Measurements from ENCODE around the gene NOL9.

The NOL9 gene

DNA sequence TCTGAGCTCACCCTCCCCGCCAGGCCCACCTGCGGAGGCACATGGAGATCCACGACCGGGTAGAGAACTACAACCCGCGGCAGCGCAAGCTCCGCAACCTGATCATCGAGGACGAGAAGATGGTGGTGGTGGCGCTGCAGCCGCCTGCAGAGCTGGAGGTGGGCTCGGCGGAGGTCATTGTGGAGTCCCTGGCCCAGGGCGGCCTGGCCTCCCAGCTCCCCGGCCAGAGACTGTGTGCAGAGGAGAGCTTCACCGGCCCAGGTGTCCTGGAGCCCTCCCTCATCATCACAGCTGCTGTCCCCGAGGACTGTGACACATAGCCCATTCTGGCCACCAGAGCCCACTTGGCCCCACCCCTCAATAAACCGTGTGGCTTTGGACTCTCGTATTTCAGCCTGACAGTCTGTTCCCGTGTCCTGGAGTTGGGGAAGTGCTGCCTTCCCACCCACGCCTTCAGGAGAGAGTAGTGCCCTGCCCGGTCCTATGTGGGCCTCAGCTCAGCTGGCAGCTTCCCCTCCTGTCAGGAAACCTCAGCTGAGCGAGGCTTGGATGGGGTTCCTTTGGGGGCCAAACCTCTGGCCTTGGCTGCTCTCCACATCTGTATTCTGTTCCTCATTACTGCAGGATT lies 34.7 kb upstream of the NOL9 start:
- no peak for DNase-seq

- no peak for DNase-seq
These were observed 34.0 kb upstream of the NOL9 start for GRCh38 chr1:6588128-6588892.

DNA sequence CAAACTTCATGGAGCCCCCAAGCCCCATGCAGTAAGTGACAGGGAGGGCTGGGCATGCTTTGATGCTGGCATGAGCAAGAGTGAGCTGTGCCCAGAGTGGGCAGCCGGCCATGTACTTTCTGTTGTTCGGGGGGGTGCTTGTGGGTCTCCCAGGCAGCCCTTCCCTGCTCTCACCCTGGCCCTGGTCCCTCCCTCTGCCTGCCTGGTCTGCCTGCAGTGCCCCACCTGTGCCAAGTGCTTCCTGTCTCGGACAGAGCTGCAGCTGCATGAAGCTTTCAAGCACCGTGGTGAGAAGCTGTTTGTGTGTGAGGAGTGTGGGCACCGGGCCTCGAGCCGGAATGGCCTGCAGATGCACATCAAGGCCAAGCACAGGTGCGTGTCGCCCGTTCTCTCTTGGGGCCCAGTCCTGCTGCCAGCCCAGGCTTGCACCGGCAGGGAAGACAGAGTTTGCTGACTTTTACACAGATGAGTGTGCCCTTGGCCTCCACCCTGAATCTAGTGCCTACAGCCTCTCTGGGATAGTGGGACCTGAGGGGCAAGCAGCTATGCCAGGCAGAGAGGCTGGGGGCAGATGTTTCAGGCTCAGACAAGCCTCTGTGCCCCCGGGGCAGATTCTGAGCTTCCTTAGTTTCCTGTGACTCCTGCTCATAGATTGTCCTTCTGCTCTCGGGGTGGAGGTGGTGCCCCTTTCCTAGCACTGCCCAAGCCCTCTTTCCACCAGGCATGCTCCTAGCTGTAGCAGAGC lies 33.1 kb upstream of the NOL9 start:
- DNase-seq = no peak

- DNase-seq = no peak
These were observed 32.1 kb upstream of the NOL9 start for GRCh38 chr1:6586404-6586816.

GRCh38 chr1:6585841-6586240 lies 31.5 kb upstream of the NOL9 start:
- DNase-seq = no peak

DNA sequence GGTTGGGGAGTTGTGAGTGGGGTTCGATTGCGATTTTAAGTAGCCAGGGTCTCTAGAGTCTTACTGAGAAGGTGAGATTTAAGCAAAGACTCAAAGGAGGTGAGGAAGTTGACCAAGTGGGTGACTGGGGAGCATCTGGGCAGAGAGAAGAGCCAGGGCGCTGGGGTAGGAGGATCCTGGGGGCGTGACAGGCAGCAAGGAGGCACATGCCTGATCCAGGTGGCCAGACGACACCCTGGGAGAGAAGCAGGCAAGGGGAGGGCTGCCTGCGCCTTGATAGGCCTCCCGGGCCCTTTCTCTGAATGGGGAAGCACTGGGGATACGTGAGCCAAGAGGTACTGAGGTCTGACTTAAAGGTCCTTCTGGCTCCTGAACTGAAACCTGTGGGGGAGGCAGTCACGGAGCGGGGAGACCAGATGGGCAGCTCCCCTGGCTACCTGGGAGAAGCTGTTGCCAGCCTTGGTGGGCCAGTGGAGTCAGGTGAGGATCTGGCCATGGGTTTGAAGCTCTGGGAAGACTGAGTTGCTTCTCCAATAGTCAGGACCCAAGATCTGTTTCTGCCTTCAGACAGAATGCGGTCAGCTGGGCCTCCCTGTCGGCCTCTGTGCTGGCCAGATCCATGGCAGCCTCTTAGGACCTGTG lies 30.9 kb upstream of the NOL9 start:
- DNase-seq = no peak

DNA sequence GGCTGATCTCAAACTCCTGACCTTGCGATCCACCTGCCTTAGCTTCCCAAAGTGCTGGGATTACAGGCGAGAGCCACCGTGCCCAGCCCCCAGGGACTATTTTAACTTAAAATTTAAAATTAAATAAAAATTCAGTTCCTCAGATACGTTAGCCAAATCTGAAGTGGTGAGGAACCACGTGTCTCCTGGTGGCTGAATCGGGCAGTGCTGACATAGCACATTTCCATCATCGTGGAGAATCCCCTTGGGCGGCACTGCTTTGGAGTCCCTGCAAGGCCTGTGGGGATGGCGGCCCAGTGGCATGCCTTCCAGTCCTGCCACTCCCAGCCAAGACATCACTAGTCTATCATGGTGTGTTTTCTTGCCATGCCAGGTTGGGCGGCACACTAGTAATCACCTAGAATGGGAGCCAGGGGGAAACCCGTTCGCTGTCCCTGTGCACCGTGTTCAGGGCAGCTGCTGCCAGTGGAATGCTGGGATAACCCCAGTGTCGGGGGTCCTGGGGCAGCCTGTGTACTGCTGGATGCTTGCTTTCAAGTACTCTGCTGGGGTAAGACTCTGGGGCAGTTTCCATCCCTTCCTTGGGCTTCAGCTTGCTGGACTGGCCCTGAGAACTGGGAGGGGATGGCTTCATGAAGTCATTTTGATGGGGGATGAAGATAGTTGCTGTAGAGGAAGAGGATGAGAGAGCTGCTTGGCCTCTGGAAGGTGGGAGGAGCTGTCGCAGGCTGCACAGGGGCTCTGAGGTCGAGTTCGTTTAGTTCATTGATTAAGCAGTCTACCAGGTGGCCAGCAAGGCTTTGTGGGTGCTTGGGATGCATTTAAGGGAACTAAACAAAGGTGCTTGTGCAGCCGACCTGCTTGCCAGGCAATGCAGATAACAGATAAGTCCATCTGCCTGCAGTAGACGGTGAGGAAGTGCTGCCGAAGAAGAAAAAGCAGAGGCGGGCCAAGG lies 30.1 kb upstream of the NOL9 start:
- DNase-seq = no peak

DNA sequence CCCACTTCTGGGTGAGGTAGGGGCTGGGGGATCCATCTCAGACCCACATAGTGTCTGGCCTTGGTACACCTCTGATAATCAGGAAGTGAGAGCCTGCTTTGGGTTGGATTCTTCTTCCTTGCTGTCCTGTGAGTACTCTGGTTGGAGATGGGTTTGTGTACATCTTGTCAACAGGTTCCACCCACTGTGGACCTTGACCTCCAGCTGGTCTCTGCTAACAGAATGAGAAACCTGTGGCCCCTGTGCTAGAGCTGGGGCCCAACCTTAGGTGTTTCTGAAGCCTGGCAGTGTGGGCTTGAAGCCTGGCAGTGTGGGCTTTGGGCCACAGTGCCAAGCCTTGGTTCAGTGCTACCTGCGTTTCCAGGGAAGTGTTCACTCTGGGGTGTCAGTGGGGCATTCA lies 28.1 kb upstream of the NOL9 start:
- no peak for DNase-seq

DNA sequence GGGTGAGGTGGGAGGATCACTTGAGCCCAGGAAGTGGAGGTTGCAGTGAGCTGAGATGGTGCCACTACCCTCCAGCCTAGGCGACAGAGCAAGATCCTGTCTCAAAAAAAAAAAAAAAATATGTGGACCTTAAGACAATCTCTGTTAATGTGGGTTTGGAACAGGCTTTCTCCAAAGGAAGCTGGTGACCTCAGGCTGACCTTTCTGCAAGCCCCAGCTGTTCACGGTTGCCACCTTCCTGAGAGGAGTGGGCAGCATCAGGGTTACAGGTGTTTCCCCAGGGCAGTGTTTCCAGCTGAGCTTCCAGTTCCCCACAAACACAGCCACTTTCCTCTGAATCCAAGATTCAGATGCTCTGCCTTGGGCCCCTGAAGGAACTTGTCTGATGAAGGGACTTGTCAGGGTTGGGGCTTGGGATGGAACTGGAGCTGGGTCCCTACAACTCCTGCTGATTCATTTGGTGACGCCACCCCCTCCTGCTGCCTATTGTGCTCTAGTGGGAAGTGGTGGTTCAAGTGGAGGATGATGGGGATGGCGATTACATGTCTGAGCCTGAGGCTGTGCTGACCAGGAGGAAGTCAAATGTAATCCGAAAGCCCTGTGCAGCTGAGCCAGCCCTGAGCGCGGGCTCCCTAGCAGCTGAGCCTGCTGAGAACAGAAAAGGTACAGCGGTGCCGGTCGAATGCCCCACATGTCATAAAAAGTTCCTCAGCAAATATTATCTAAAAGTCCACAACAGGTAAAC lies 27.4 kb upstream of the NOL9 start:
- DNase-seq = no peak

DNA sequence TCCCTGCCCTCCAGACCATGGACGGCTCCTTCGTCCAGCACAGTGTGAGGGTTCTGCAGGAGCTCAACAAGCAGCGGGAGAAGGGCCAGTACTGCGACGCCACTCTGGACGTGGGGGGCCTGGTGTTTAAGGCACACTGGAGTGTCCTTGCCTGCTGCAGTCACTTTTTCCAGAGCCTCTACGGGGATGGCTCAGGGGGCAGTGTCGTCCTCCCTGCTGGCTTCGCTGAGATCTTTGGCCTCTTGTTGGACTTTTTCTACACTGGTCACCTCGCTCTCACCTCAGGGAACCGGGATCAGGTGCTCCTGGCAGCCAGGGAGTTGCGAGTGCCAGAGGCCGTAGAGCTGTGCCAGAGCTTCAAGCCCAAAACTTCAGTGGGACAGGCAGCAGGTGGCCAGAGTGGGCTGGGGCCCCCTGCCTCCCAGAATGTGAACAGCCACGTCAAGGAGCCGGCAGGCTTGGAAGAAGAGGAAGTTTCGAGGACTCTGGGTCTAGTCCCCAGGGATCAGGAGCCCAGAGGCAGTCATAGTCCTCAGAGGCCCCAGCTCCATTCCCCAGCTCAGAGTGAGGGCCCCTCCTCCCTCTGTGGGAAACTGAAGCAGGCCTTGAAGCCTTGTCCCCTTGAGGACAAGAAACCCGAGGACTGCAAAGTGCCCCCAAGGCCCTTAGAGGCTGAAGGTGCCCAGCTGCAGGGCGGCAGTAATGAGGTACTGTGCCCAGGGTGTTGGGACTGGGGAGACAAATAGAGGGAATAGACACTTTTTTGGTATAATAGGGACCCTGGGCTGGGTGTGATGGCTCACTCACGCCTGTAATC lies 26.5 kb upstream of the NOL9 start:
- DNase-seq = no peak

DNA sequence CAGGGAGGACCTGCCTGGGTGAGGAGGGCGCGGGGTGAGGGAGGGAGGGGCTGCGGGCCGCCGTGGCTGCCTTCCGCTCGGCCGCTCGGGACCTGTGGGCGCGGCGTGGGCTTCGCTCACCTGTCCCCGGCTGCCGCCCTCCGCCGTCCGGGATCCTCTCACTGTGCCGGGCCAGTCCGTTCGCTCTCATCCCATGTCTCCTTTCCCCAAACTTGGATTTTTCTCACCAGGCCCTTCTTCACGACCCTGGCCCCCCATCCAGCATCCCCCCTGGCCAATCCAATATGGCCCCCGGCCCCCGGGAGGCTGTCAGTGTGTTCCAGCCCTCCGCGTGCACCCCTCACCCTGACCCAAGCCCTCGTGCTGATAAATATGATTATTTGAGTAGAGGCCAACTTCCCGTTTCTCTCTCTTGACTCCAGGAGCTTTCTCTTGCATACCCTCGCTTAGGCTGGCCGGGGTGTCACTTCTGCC lies 25.8 kb upstream of the NOL9 start:
- no peak for DNase-seq

DNA sequence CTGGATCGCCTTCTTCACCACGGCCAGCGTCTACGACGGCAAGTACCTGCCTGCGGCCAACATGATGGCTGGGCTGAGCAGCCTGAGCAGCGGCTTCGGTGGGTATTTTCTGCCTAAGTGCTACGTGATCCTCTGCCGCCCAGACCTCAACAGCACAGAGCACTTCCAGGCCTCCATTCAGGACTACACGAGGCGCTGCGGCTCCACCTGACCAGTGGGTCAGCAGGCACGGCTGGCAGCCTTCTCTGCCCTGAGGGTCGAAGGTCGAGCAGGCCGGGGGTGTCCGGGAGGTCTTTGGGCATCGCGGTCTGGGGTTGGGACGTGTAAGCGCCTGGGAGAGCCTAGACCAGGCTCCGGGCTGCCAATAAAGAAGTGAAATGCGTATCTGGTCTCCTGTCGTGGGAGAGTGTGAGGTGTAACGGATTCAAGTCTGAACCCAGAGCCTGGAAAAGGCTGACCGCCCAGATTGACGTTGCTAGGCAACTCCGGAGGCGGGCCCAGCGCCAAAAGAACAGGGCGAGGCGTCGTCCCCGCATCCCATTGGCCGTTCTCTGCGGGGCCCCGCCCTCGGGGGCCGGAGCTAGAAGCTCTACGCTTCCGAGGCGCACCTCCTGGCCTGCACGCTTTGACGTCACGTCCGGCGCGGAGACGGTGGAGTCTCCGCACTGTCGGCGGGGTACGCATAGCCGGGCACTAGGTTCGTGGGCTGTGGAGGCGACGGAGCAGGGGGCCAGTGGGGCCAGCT lies 25.2 kb upstream of the NOL9 start, which contains the start of gene ZBTB48:
Gene ZBTB48, plus strand, starts transcription at position 621 of the 745 bp plus-strand sequence. CDS start 616 bp downstream, outside the sequence.
- peak; percentile 95 for DNase-seq

GRCh38 chr1:6578624-6579373 lies 24.5 kb upstream of the NOL9 start:
- no peak for DNase-seq

- no peak for DNase-seq
These were observed 23.7 kb upstream of the NOL9 start for GRCh38 chr1:6577831-6578525.

GRCh38 chr1:6574818-6575217 lies 20.5 kb upstream of the NOL9 start:
- DNase-seq = no peak

- DNase-seq = no peak
These were observed 19.8 kb upstream of the NOL9 start for GRCh38 chr1:6574025-6574620.

GRCh38 chr1:6572653-6573383 lies 18.5 kb upstream of the NOL9 start:
- DNase-seq = no peak

Data from activated CD4-positive, alpha-beta T cell treated with anti-CD3 and anti-CD28 coated beads for 1 hour (primary cell).